ENCODE measurements around the gene CGNL1.

GRCh38 chr15:57528940-57529565 lies 152.7 kb downstream of the CGNL1 start:
- TF ChIP-seq CTCF (IDR thresholded peaks at IDR 0.05), result no peak
- no peak for TF ChIP-seq USF2 (IDR thresholded peaks at IDR 0.05; ENCODE audit: borderline replicate concordance, low read depth, low read length)
- TF ChIP-seq RCOR1 (IDR thresholded peaks at IDR 0.05; ENCODE audit: low read length), result no peak
- TF ChIP-seq ELF1 (IDR thresholded peaks at IDR 0.05), result no peak
- no peak for TF ChIP-seq RFX5 (IDR thresholded peaks at IDR 0.05; ENCODE audit: low read length)
